MCF 10A (cell line): Measurements from ENCODE around the gene CFAP299. TPM values are rescaled to one million over a fixed set of nuclear protein-coding genes. Genes with fewer than 3 reads are reported as not detected.
"Not testable (repeated sequence)": the region's sequence is repeated elsewhere in the genome, so short reads cannot be mapped to it uniquely, and the experiment has no call there.

Experiments used
- BruUV-seq: library from RNA; stranded (reverse); fragments of 400-500 nt; replicated peaks from 2 replicates; lab custom pipeline; 2021; lab: Mats Ljungman, UMichigan
- CTCF ChIA-PET: fragments of 300-600 bp; sonication (Branson Sonifier 250); formaldehyde crosslinking; extraction: SDS; loops from one replicate; lab custom pipeline; 2021; ENCODE audit warnings: antibody characterized with exemption, inconsistent platforms; lab: Yijun Ruan, JAX
- POLR2A ChIA-PET: fragments of 300-600, 350-650 bp; sonication (Branson Sonifier 250); formaldehyde crosslinking; extraction: SDS; loops from one replicate; lab custom pipeline; 2020; ENCODE audit warnings: antibody characterized with exemption, inconsistent platforms; lab: Yijun Ruan, JAX
- DNase-seq: peaks from one replicate; pipeline ENCODE4 v3.0.0-alpha.2; 2018; ENCODE audit not compliant: unreplicated experiment
- H3K27ac Mint-ChIP-seq: one replicate; pipeline ENCODE4 v1.8.0; 2022; ENCODE audit warnings: mild to moderate bottlenecking, low read depth, mixed read lengths; ENCODE audit not compliant: unreplicated experiment
- H3K27me3 Mint-ChIP-seq: one replicate; pipeline ENCODE4 v1.8.0; 2022; ENCODE audit warnings: mixed read lengths; ENCODE audit not compliant: insufficient read depth, unreplicated experiment
- H3K36me3 Mint-ChIP-seq: one replicate; pipeline ENCODE4 v1.8.0; 2022; ENCODE audit warnings: mild to moderate bottlenecking, moderate library complexity, mixed read lengths; ENCODE audit not compliant: insufficient read depth, unreplicated experiment
- H3K4me1 Mint-ChIP-seq: one replicate; pipeline ENCODE4 v1.8.0; 2022; ENCODE audit warnings: mixed read lengths; ENCODE audit not compliant: insufficient read depth, unreplicated experiment
- H3K4me3 Mint-ChIP-seq: one replicate; pipeline ENCODE4 v1.8.0; 2022; ENCODE audit warnings: mild to moderate bottlenecking, moderate library complexity, mixed read lengths; ENCODE audit not compliant: unreplicated experiment
- H3K9me3 Mint-ChIP-seq: one replicate; pipeline ENCODE4 v1.8.0; 2022; ENCODE audit warnings: mixed read lengths; ENCODE audit not compliant: unreplicated experiment
- intact Hi-C: fragments of 100-400 bp; cut with micrococcal nuclease; formaldehyde crosslinking; loops from 2 replicates; pipeline ENCODE4 v1.14.1; 2022
- total RNA-seq: library from RNA; stranded (reverse); gene quantifications from 2 replicates; pipeline ENCODE4 v1.2.3, GENCODE V29; 2022
- TF ChIP-seq, protein P1 (sequence below): fragments of 200-600 bp; IDR thresholded peaks from one replicate; pipeline ENCODE4 v1.8.0; 2022; ENCODE audit warnings: antibody characterized with exemption, mild to moderate bottlenecking; ENCODE audit not compliant: unreplicated experiment

The CFAP299 gene
- total RNA-seq, 1 experiment from 2014 or later = 0.33 TPM

DNA sequence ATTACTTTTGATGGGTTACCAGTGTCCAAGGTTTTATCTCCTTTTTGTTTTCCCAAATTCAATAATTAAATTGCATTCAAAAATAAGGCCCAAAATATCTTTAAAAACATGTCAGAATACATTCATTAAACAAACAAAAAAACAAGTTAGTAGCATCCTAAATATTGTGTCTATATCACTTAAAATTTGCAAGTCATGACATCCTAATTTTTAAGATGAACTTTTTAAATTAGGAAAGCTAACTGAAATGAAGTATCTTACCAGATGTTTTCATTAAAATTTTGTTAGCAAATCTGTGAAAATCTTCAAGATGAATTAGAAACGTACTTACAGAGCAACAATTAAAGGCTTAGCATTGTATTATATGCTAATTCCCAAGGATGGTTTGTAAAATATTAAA lies 962 bp upstream of the CFAP299 start:
- Mint-ChIP-seq H3K27me3 (no peaks in the 10 kb centered on the region), H3K4me3 (no peak overlapping the region), H3K36me3 (no peaks in the 10 kb centered on the region), H3K27ac (no peak overlapping the region), H3K9me3 (no peaks in the 10 kb centered on the region), H3K4me1 (no peaks in the 10 kb centered on the region)
- TF ChIP-seq, protein P1, sequence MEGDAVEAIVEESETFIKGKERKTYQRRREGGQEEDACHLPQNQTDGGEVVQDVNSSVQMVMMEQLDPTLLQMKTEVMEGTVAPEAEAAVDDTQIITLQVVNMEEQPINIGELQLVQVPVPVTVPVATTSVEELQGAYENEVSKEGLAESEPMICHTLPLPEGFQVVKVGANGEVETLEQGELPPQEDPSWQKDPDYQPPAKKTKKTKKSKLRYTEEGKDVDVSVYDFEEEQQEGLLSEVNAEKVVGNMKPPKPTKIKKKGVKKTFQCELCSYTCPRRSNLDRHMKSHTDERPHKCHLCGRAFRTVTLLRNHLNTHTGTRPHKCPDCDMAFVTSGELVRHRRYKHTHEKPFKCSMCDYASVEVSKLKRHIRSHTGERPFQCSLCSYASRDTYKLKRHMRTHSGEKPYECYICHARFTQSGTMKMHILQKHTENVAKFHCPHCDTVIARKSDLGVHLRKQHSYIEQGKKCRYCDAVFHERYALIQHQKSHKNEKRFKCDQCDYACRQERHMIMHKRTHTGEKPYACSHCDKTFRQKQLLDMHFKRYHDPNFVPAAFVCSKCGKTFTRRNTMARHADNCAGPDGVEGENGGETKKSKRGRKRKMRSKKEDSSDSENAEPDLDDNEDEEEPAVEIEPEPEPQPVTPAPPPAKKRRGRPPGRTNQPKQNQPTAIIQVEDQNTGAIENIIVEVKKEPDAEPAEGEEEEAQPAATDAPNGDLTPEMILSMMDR = no peak
- ChIA-PET CTCF (interaction anchor here (0.6 to 3.1 kb wide), 8 partner anchors 11 to 1383 kb away, joined by 3 to 13 read pairs (median 4); no protein-coding TSS in a partner anchor), POLR2A (interaction anchor here (1.2 to 1.4 kb wide), 2 partner anchors 69 to 114 kb away, joined by 4 to 6 read pairs; partner anchors contain the start of gene FGF5)
- intact Hi-C loops = no loop called here
- BruUV-seq = no TSS peak
- no peak for DNase-seq

DNA sequence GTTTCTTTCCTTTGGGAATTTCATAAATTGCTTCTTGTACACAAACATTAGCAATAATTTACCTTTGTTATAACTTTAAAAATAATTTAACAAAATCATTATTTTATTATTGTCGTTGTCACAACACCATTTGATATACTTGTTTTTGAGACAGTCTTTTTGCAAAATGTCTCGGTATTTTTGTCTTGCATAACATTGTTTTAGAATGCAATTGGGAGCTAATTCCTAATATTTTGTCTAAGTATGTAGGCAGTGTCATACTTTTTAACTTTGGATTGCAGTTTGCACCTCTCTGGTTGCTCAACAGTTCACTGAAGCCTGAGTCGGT lies 340 bp upstream of the CFAP299 start:
- Mint-ChIP-seq H3K9me3 (no peaks in the 10 kb centered on the region), H3K4me3 (peak overlapping the region; percentile 80), H3K4me1 (no peaks in the 10 kb centered on the region), H3K27ac (no peak overlapping the region), H3K27me3 (no peaks in the 10 kb centered on the region), H3K36me3 (no peaks in the 10 kb centered on the region)
- CTCF ChIA-PET = interaction anchor here (0.6 to 3.1 kb wide), 13 partner anchors 12 to 1362 kb away, joined by 3 to 13 read pairs (median 3); no protein-coding TSS in a partner anchor
- TF ChIP-seq, protein P1 = no peak
- no TSS peak for BruUV-seq
- POLR2A ChIA-PET = interaction anchor here (1.0 to 1.4 kb wide), 4 partner anchors 26 to 262 kb away, joined by 4 to 6 read pairs (median 5); partner anchors contain the start of genes ANTXR2 and FGF5
- intact Hi-C loops = loop anchor here (1.0 to 5.0 kb wide), 2 partner anchors 113 to 1383 kb away; no protein-coding TSS in a partner anchor
- no peak for DNase-seq

DNA sequence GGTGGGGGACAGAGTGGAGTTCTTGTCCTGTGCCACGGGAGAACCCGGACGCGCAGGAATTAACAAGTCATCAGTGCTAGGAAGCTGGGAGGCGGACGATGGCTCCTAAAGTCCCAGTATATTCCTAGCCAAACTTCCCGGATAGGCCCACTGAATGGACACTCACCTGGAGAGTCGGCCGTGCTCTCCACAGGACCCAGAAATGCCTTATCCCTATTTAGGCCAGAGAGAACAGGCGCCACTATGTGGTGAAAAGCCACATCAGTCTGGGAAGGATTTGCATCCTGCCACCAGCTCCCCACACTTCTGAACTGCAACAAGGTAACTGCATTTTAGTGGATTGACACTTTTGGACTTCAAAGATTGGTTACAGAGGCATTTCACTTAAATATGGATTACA lies 1.1 kb downstream of the CFAP299 start:
- H3K4me3 Mint-ChIP-seq = peak overlapping the region; percentile 80
- POLR2A ChIA-PET = interaction anchor here (1.1 kb wide), 1 partner anchor 29 kb away, joined by 3 read pairs; no protein-coding TSS in a partner anchor
- TF ChIP-seq, protein P1 = no peak
- intact Hi-C loops = loop anchor here (5.0 kb wide), 1 partner anchor 114 kb away; no protein-coding TSS in a partner anchor
- CTCF ChIA-PET = interaction anchor here (0.6 to 3.1 kb wide), 14 partner anchors 8 to 1882 kb away, joined by 3 to 13 read pairs (median 3); no protein-coding TSS in a partner anchor
- BruUV-seq = no TSS peak
- peak; percentile 42 for DNase-seq
- H3K27me3 Mint-ChIP-seq = no peaks in the 10 kb centered on the region
- no peak overlapping the region for H3K27ac Mint-ChIP-seq
- peaks cover 1% of the 10 kb centered on the region for H3K9me3 Mint-ChIP-seq
- H3K36me3 Mint-ChIP-seq = no peaks in the 10 kb centered on the region
- H3K4me1 Mint-ChIP-seq = no peaks in the 10 kb centered on the region

DNA sequence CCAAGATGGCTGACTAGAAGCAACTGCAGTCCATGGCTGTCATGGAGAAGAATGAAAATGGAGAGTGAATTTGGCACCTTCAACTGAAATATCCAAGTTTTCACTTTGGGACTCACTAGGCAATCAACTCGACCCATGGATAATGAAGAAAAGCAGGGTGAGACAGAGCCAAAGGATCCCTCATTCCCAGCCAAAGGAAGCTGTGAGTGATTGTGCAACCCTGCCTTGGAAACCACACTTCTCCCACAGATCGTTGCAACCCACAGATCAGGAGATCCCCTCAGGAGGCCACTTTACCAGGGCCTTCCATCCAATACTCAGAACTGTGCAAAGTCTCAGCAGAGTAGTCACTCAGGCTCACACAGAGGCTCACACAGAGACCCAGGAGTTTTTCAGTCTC lies 4.5 kb downstream of the CFAP299 start:
- BruUV-seq = no TSS peak

DNA sequence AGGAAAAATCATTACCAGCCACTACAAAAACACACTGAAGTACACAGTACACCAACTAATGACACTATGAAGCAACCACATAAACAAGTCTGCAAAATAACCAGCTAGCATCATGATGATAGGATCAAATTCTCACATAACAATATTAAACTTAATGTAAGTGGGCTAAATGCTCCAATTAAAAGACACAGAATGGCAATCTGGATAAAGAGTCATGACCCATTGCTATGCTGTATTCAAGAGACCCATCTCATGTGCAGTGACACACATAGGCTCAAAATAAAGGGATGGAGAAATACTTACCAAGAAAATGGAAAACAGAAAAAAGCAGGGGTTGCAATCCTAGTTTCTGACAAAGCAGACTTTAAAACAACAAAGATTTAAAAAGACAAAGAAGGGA lies 7.2 kb downstream of the CFAP299 start:
- H3K27me3 Mint-ChIP-seq, intact Hi-C loops, H3K4me3 Mint-ChIP-seq, H3K27ac Mint-ChIP-seq, CTCF ChIA-PET, POLR2A ChIA-PET, BruUV-seq, DNase-seq, H3K4me1 Mint-ChIP-seq, H3K36me3 Mint-ChIP-seq: not testable (repeated sequence)
- H3K9me3 Mint-ChIP-seq = peaks cover 23% of the 10 kb centered on the region

More for the DNA sequence above, 4.5 kb downstream of the CFAP299 start:
- ChIA-PET CTCF (interaction anchor here (0.6 kb wide), 1 partner anchor 1011 kb away, joined by 3 read pairs; no protein-coding TSS in a partner anchor), POLR2A (no interaction called here)
- H3K27ac Mint-ChIP-seq = no peak overlapping the region
- no peaks in the 10 kb centered on the region for H3K36me3 Mint-ChIP-seq
- peaks cover 23% of the 10 kb centered on the region for H3K9me3 Mint-ChIP-seq
- TF ChIP-seq, protein P1 = no peak
- no peaks in the 10 kb centered on the region for H3K4me1 Mint-ChIP-seq
- no peak overlapping the region for H3K4me3 Mint-ChIP-seq
- DNase-seq = no peak
- no peaks in the 10 kb centered on the region for H3K27me3 Mint-ChIP-seq
- intact Hi-C loops = no loop called here
